ENCODE results near the gene ANO1.

ANO1 gene

GRCh38 chr11:70183483-70184176 is 105.5 kb downstream of the ANO1 start:
- no CpG with 5 or more reads among the region's 11 CpGs for WGBS (ENCODE audit: extremely low coverage, insufficient coverage, low lambda C conversion rate)
- no peak overlapping the region for H3K4me2 ChIP-seq (ENCODE audit: low read length)
- H3K4me1 ChIP-seq (ENCODE audit: control insufficient read depth, low read depth, low read length), result no peaks in the 10 kb centered on the region
- no peak overlapping the region for H3K27ac ChIP-seq (ENCODE audit: low read depth, low read length)
- no peak overlapping the region for H2BK15ac ChIP-seq (replicated peaks; ENCODE audit: low read depth)
- H3K4me3 ChIP-seq (ENCODE audit: low read length), result no peak overlapping the region
- no peaks in the 10 kb centered on the region for H3K36me3 ChIP-seq (ENCODE audit: control insufficient read depth, insufficient read depth, low read length)
- H3K4ac ChIP-seq (ENCODE audit: low read depth, low read length), result no peak overlapping the region
- no peak overlapping the region for H3K23ac ChIP-seq (ENCODE audit: low read length)
- no peak overlapping the region for H3K18ac ChIP-seq (ENCODE audit: low read length)
- H4K8ac ChIP-seq (ENCODE audit: low read depth, low read length), result no peak overlapping the region
- no peaks in the 10 kb centered on the region for H3K79me2 ChIP-seq (ENCODE audit: control insufficient read depth, insufficient read depth, low read length)
- H2BK5ac ChIP-seq (ENCODE audit: low read length), result no peak overlapping the region
- no peak overlapping the region for H3K56ac ChIP-seq (ENCODE audit: low read length)
- DNase-seq, result no peak
- H4K5ac ChIP-seq (ENCODE audit: low read length), result no peak overlapping the region
- no peak overlapping the region for H2BK120ac ChIP-seq (ENCODE audit: low read depth, low read length)
- H3K79me1 ChIP-seq (ENCODE audit: low read length), result no peaks in the 10 kb centered on the region
- no peaks in the 10 kb centered on the region for H3K27me3 ChIP-seq (ENCODE audit: insufficient read depth, low read length, poor library complexity)
- H2AK5ac ChIP-seq (ENCODE audit: low read length), result no peak overlapping the region
- no peak overlapping the region for H3K9ac ChIP-seq (ENCODE audit: low read length)

- Histone ChIP-seq H3K27ac (ENCODE audit: low read depth, low read length) (no peak overlapping the region), H3K79me2 (ENCODE audit: control insufficient read depth, insufficient read depth, low read length) (no peaks in the 10 kb centered on the region), H2AK5ac (ENCODE audit: low read length) (no peak overlapping the region), H2BK120ac (ENCODE audit: low read depth, low read length) (no peak overlapping the region), H4K5ac (ENCODE audit: low read length) (no peak overlapping the region), H3K4ac (ENCODE audit: low read depth, low read length) (no peak overlapping the region), H3K18ac (ENCODE audit: low read length) (no peak overlapping the region), H3K23ac (ENCODE audit: low read length) (no peak overlapping the region), H3K4me2 (ENCODE audit: low read length) (no peak overlapping the region), H3K36me3 (ENCODE audit: control insufficient read depth, insufficient read depth, low read length) (no peaks in the 10 kb centered on the region), H3K4me3 (ENCODE audit: low read length) (no peak overlapping the region), H3K27me3 (ENCODE audit: insufficient read depth, low read length, poor library complexity) (no peaks in the 10 kb centered on the region), H3K9ac (ENCODE audit: low read length) (no peak overlapping the region), H4K8ac (ENCODE audit: low read depth, low read length) (no peak overlapping the region), H2BK15ac (replicated peaks; ENCODE audit: low read depth) (no peak overlapping the region), H2BK5ac (ENCODE audit: low read length) (no peak overlapping the region), H3K79me1 (ENCODE audit: low read length) (no peaks in the 10 kb centered on the region), H3K4me1 (ENCODE audit: control insufficient read depth, low read depth, low read length) (no peaks in the 10 kb centered on the region), H3K56ac (ENCODE audit: low read length) (no peak overlapping the region)
- no CpG with 5 or more reads among the region's 9 CpGs for WGBS (ENCODE audit: extremely low coverage, insufficient coverage, low lambda C conversion rate)
- no peak for DNase-seq
These were observed 106.3 kb downstream of the ANO1 start for GRCh38 chr11:70184396-70184795.

- H4K5ac ChIP-seq (ENCODE audit: low read length), result no peak overlapping the region
- no peaks in the 10 kb centered on the region for H3K79me1 ChIP-seq (ENCODE audit: low read length)
- no peak overlapping the region for H4K8ac ChIP-seq (ENCODE audit: low read depth, low read length)
- H3K27ac ChIP-seq (ENCODE audit: low read depth, low read length), result no peak overlapping the region
- no peaks in the 10 kb centered on the region for H3K27me3 ChIP-seq (ENCODE audit: insufficient read depth, low read length, poor library complexity)
- H3K23ac ChIP-seq (ENCODE audit: low read length), result no peak overlapping the region
- no peak overlapping the region for H2BK15ac ChIP-seq (replicated peaks; ENCODE audit: low read depth)
- H3K79me2 ChIP-seq (ENCODE audit: control insufficient read depth, insufficient read depth, low read length), result no peaks in the 10 kb centered on the region
- no peak overlapping the region for H3K56ac ChIP-seq (ENCODE audit: low read length)
- no peak overlapping the region for H3K9ac ChIP-seq (ENCODE audit: low read length)
- H3K36me3 ChIP-seq (ENCODE audit: control insufficient read depth, insufficient read depth, low read length), result no peaks in the 10 kb centered on the region
- H2BK120ac ChIP-seq (ENCODE audit: low read depth, low read length), result no peak overlapping the region
- no peak overlapping the region for H3K4me2 ChIP-seq (ENCODE audit: low read length)
- H2BK5ac ChIP-seq (ENCODE audit: low read length), result no peak overlapping the region
- no peak overlapping the region for H3K18ac ChIP-seq (ENCODE audit: low read length)
- H2AK5ac ChIP-seq (ENCODE audit: low read length), result no peak overlapping the region
- H3K4me1 ChIP-seq (ENCODE audit: control insufficient read depth, low read depth, low read length), result no peaks in the 10 kb centered on the region
- DNase-seq, result no peak
- no peak overlapping the region for H3K4ac ChIP-seq (ENCODE audit: low read depth, low read length)
- WGBS (ENCODE audit: extremely low coverage, insufficient coverage, low lambda C conversion rate), result no CpG with 5 or more reads among the region's 28 CpGs
- no peak overlapping the region for H3K4me3 ChIP-seq (ENCODE audit: low read length)
These were observed 107.4 kb downstream of the ANO1 start for GRCh38 chr11:70185348-70186055.

GRCh38 chr11:70186420-70186819 is 108.3 kb downstream of the ANO1 start:
- Histone ChIP-seq H4K5ac (ENCODE audit: low read length) (no peak overlapping the region), H2BK15ac (replicated peaks; ENCODE audit: low read depth) (no peak overlapping the region), H3K36me3 (ENCODE audit: control insufficient read depth, insufficient read depth, low read length) (no peaks in the 10 kb centered on the region), H2BK5ac (ENCODE audit: low read length) (no peak overlapping the region), H3K9ac (ENCODE audit: low read length) (no peak overlapping the region), H3K4me2 (ENCODE audit: low read length) (no peak overlapping the region), H2BK120ac (ENCODE audit: low read depth, low read length) (no peak overlapping the region), H3K23ac (ENCODE audit: low read length) (no peak overlapping the region), H2AK5ac (ENCODE audit: low read length) (no peak overlapping the region), H3K27ac (ENCODE audit: low read depth, low read length) (no peak overlapping the region), H3K56ac (ENCODE audit: low read length) (no peak overlapping the region), H3K4ac (ENCODE audit: low read depth, low read length) (no peak overlapping the region), H3K4me1 (ENCODE audit: control insufficient read depth, low read depth, low read length) (no peaks in the 10 kb centered on the region), H3K27me3 (ENCODE audit: insufficient read depth, low read length, poor library complexity) (no peaks in the 10 kb centered on the region), H3K79me1 (ENCODE audit: low read length) (no peaks in the 10 kb centered on the region), H3K79me2 (ENCODE audit: control insufficient read depth, insufficient read depth, low read length) (no peaks in the 10 kb centered on the region), H3K18ac (ENCODE audit: low read length) (no peak overlapping the region), H3K4me3 (ENCODE audit: low read length) (no peak overlapping the region), H4K8ac (ENCODE audit: low read depth, low read length) (no peak overlapping the region)
- no CpG with 5 or more reads among the region's 6 CpGs for WGBS (ENCODE audit: extremely low coverage, insufficient coverage, low lambda C conversion rate)
- DNase-seq, result no peak

- Histone ChIP-seq H3K27ac (ENCODE audit: low read depth, low read length) (no peak overlapping the region), H2BK120ac (ENCODE audit: low read depth, low read length) (no peak overlapping the region), H3K4me1 (ENCODE audit: control insufficient read depth, low read depth, low read length) (no peaks in the 10 kb centered on the region), H4K8ac (ENCODE audit: low read depth, low read length) (no peak overlapping the region), H2AK5ac (ENCODE audit: low read length) (no peak overlapping the region), H2BK15ac (replicated peaks; ENCODE audit: low read depth) (no peak overlapping the region), H3K36me3 (ENCODE audit: control insufficient read depth, insufficient read depth, low read length) (no peaks in the 10 kb centered on the region), H3K9ac (ENCODE audit: low read length) (no peak overlapping the region), H3K23ac (ENCODE audit: low read length) (no peak overlapping the region), H3K4ac (ENCODE audit: low read depth, low read length) (no peak overlapping the region), H4K5ac (ENCODE audit: low read length) (no peak overlapping the region), H3K27me3 (ENCODE audit: insufficient read depth, low read length, poor library complexity) (no peaks in the 10 kb centered on the region), H2BK5ac (ENCODE audit: low read length) (no peak overlapping the region), H3K56ac (ENCODE audit: low read length) (no peak overlapping the region), H3K79me2 (ENCODE audit: control insufficient read depth, insufficient read depth, low read length) (no peaks in the 10 kb centered on the region), H3K4me3 (ENCODE audit: low read length) (no peak overlapping the region), H3K4me2 (ENCODE audit: low read length) (no peak overlapping the region), H3K79me1 (ENCODE audit: low read length) (no peaks in the 10 kb centered on the region), H3K18ac (ENCODE audit: low read length) (no peak overlapping the region)
- no CpG with 5 or more reads among the region's 10 CpGs for WGBS (ENCODE audit: extremely low coverage, insufficient coverage, low lambda C conversion rate)
- DNase-seq, result no peak
These were observed 108.8 kb downstream of the ANO1 start for GRCh38 chr11:70186936-70187335.
